ENCODE results near the gene NMUR1. TPM values are rescaled to one million over a fixed set of nuclear protein-coding genes. Genes with fewer than 3 reads are reported as not detected.
A peak's percentile ranks its signal among the peaks of the same experiment; 100 is the strongest.

Gene NMUR1
- total RNA-seq, 4 donors from 2014 or later = 0.15 to 0.31 (median 0.21) TPM; not detected in 1

- DNase-seq (ENCODE audit: low spot score in 2 of 2) = no peak
- WGBS = 78% methylated on average over 3 of the region's 3 CpGs
- Histone ChIP-seq H3K9me3 (no peaks in the 10 kb centered on the region), H3K4me3 (no peak overlapping the region), H3K27me3 (no peaks in the 10 kb centered on the region), H3K4me1 (no peaks in the 10 kb centered on the region), H3K27ac (no peak overlapping the region), H3K36me3 (no peaks in the 10 kb centered on the region)
- TF ChIP-seq POLR2A (IDR thresholded peaks at IDR 0.05) (no peak), POLR2AphosphoS5 (IDR thresholded peaks at IDR 0.05) (no peak), EP300 (IDR thresholded peaks at IDR 0.05) (no peak), CTCF (IDR thresholded peaks at IDR 0.05) (no peak)
Observed at GRCh38 chr2:231494669-231495068, 35.6 kb downstream of the NMUR1 start.

- Histone ChIP-seq H3K4me3 (no peak overlapping the region), H3K27ac (no peak overlapping the region), H3K9me3 (no peaks in the 10 kb centered on the region), H3K27me3 (no peaks in the 10 kb centered on the region), H3K36me3 (no peaks in the 10 kb centered on the region), H3K4me1 (no peaks in the 10 kb centered on the region)
- 83% methylated on average over 7 of the region's 7 CpGs for WGBS
- no peak for DNase-seq (ENCODE audit: low spot score in 2 of 2)
- TF ChIP-seq POLR2AphosphoS5 (IDR thresholded peaks at IDR 0.05) (no peak), CTCF (IDR thresholded peaks at IDR 0.05) (no peak), EP300 (IDR thresholded peaks at IDR 0.05) (no peak), POLR2A (IDR thresholded peaks at IDR 0.05) (no peak)
Observed at GRCh38 chr2:231490801-231491200, 39.4 kb downstream of the NMUR1 start.

GRCh38 chr2:231489990-231490389 is 40.3 kb downstream of the NMUR1 start:
- no peaks in the 10 kb centered on the region for H3K27me3 ChIP-seq
- H3K4me1 ChIP-seq = no peaks in the 10 kb centered on the region
- WGBS = 84% methylated on average over 13 of the region's 14 CpGs
- no peak overlapping the region for H3K27ac ChIP-seq
- H3K4me3 ChIP-seq = no peak overlapping the region
- no peaks in the 10 kb centered on the region for H3K36me3 ChIP-seq
- no peak for DNase-seq (ENCODE audit: low spot score in 2 of 2)
- H3K9me3 ChIP-seq = no peaks in the 10 kb centered on the region
- TF ChIP-seq EP300 (IDR thresholded peaks at IDR 0.05) = no peak
- TF ChIP-seq CTCF (IDR thresholded peaks at IDR 0.05) = peak in 1 of 2 donors; percentile 14
- TF ChIP-seq POLR2AphosphoS5 (IDR thresholded peaks at IDR 0.05) = no peak
- TF ChIP-seq POLR2A (IDR thresholded peaks at IDR 0.05) = no peak

GRCh38 chr2:231488331-231488730 is 41.9 kb downstream of the NMUR1 start:
- TF ChIP-seq POLR2A (IDR thresholded peaks at IDR 0.05) (no peak), CTCF (IDR thresholded peaks at IDR 0.05) (no peak), EP300 (IDR thresholded peaks at IDR 0.05) (no peak), POLR2AphosphoS5 (IDR thresholded peaks at IDR 0.05) (no peak)
- Histone ChIP-seq H3K27me3 (no peaks in the 10 kb centered on the region), H3K4me1 (peaks cover 3% of the 10 kb centered on the region), H3K27ac (no peak overlapping the region), H3K4me3 (no peak overlapping the region), H3K36me3 (no peaks in the 10 kb centered on the region), H3K9me3 (no peaks in the 10 kb centered on the region)
- no peak for DNase-seq (ENCODE audit: low spot score in 2 of 2)
- WGBS = 88% methylated on average over 5 of the region's 5 CpGs

- H3K27ac ChIP-seq = no peak overlapping the region
- no peak overlapping the region for H3K4me3 ChIP-seq
- H3K27me3 ChIP-seq = no peaks in the 10 kb centered on the region
- H3K36me3 ChIP-seq = no peaks in the 10 kb centered on the region
- no peak for TF ChIP-seq EP300 (IDR thresholded peaks at IDR 0.05)
- TF ChIP-seq POLR2AphosphoS5 (IDR thresholded peaks at IDR 0.05) = no peak
- no peak for TF ChIP-seq CTCF (IDR thresholded peaks at IDR 0.05)
- no peak for TF ChIP-seq POLR2A (IDR thresholded peaks at IDR 0.05)
- H3K4me1 ChIP-seq = peaks cover 11% of the 10 kb centered on the region
- H3K9me3 ChIP-seq = no peaks in the 10 kb centered on the region
- no peak for DNase-seq (ENCODE audit: low spot score in 2 of 2)
- WGBS = 91% methylated on average over 6 of the region's 6 CpGs
Observed at GRCh38 chr2:231486851-231487596, 43.2 kb downstream of the NMUR1 start.
